ENCODE data around the gene CXorf38. TPM values are rescaled to one million over a fixed set of nuclear protein-coding genes. Genes with fewer than 3 reads are reported as not detected.

CXorf38 gene
- total RNA-seq, 4 donors from 2014 or later = 15.1 to 21.6 (median 15.3) TPM

DNA sequence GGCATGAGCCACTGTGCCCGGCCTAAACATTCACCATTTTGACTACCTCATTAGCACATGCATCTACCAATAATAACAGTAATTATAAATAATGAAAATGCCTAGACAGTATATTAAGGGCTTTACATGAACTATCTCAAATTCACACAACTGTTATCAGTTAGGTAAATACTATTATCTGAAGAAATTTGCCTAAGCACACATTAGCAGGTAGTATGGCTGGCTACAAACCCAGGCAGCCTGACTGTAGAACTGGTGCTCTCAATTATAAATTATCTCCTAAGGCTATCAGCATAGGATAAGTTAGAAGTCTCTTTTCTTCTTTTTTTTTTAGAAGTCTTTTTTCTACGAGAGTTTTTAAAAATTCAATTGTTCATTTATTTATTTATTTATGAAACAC, 14.1 kb upstream of the CXorf38 start:
- intact Hi-C loops (cut with DNase I; ENCODE audit: low total_unique reads) = no loop called here
- 90 to 96% methylated on average over 2 of the region's 2 CpGs for WGBS, 2 donors
- no peak overlapping the region for H3K4me3 ChIP-seq (ENCODE audit: low read depth, poor library complexity, severe bottlenecking)
- no peak for DNase-seq (ENCODE audit: low spot score in 2 of 2)
- TF ChIP-seq, protein P1, sequence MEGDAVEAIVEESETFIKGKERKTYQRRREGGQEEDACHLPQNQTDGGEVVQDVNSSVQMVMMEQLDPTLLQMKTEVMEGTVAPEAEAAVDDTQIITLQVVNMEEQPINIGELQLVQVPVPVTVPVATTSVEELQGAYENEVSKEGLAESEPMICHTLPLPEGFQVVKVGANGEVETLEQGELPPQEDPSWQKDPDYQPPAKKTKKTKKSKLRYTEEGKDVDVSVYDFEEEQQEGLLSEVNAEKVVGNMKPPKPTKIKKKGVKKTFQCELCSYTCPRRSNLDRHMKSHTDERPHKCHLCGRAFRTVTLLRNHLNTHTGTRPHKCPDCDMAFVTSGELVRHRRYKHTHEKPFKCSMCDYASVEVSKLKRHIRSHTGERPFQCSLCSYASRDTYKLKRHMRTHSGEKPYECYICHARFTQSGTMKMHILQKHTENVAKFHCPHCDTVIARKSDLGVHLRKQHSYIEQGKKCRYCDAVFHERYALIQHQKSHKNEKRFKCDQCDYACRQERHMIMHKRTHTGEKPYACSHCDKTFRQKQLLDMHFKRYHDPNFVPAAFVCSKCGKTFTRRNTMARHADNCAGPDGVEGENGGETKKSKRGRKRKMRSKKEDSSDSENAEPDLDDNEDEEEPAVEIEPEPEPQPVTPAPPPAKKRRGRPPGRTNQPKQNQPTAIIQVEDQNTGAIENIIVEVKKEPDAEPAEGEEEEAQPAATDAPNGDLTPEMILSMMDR (IDR thresholded peaks at IDR 0.05) = no peak
- no peak for TF ChIP-seq POLR2A (IDR thresholded peaks at IDR 0.05)

DNA sequence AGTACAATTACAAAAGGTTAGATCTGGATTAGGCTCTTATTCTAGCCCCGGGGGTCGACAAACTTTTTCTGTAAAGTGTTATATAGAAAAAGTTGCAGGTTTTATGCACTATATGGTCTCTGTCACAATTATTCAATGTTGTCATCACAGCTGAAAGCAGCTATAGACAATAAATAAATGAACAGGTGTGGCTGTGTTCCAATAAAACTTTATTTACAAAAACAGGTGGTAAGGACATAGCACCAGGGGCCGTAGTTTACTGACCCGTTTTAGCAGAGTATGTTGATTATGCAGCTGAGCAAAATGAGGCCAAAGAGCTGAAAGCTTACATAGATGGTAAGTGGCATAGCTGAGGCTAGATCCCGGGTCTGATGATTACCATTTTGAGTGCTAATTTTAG, 13.0 kb upstream of the CXorf38 start:
- TF ChIP-seq POLR2A (IDR thresholded peaks at IDR 0.05) = no peak
- TF ChIP-seq, protein P1 (IDR thresholded peaks at IDR 0.05) = no peak
- WGBS, 2 donors = 91 to 92% methylated on average over 5 of the region's 5 CpGs
- no peak for DNase-seq (ENCODE audit: low spot score in 2 of 2)
- intact Hi-C loops (cut with DNase I; ENCODE audit: low total_unique reads) = no loop called here
- no peak overlapping the region for H3K4me3 ChIP-seq (ENCODE audit: low read depth, poor library complexity, severe bottlenecking)

DNA sequence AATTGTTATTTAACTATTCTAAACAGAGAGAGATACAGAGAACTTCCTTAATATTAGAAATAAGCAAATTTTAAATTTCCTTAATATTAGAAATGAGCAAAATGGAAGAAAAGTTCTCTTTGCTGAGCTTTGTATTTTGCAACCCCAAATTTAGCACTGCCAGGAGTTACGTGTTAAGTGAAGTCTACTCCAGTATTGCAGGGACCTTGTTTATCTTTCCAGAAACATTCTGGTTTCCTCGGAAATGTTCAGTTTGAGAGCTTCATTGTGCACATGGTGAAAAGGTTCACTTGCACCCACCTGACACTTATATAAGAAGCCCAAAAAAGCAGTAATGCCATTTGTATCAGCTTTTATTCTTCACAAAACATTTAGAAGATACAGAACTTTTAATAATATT, 6.2 kb upstream of the CXorf38 start:
- TF ChIP-seq POLR2A (IDR thresholded peaks at IDR 0.05) = no peak
- TF ChIP-seq, protein P1 (IDR thresholded peaks at IDR 0.05) = no peak
- intact Hi-C loops (cut with DNase I; ENCODE audit: low total_unique reads) = loop anchor here (10.0 kb wide), 1 partner anchor 461 kb away; no protein-coding TSS in a partner anchor
- DNase-seq (ENCODE audit: low spot score in 2 of 2) = no peak
- no peak overlapping the region for H3K4me3 ChIP-seq (ENCODE audit: low read depth, poor library complexity, severe bottlenecking)
- 66 to 88% methylated on average over 2 of the region's 2 CpGs for WGBS, 2 donors

DNA sequence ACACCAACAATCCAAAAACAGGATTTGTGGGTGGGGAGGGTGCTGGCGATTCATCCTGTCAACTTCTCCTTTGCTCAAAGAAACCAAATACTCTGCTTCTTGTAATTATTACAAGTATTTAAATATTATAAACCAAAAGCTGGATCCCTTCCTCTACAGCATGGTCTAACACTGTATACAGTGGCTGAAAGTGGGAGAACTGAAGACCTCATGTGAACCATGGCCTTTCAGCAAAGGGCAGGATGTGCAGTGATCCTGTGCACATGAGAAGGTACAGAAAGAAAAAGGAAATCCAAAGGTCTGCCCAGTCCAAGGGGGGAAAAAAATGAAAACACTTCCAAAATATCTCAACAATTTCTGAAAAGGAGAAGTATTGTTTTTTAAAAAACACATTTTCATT, 5.3 kb upstream of the CXorf38 start:
- no peak overlapping the region for H3K4me3 ChIP-seq (ENCODE audit: low read depth, poor library complexity, severe bottlenecking)
- WGBS, 2 donors = 89 to 92% methylated on average over 1 of the region's 1 CpG
- intact Hi-C loops (cut with DNase I; ENCODE audit: low total_unique reads) = loop anchor here (10.0 kb wide), 1 partner anchor 462 kb away; no protein-coding TSS in a partner anchor
- no peak for DNase-seq (ENCODE audit: low spot score in 2 of 2)
- TF ChIP-seq, protein P1 (IDR thresholded peaks at IDR 0.05) = no peak
- TF ChIP-seq POLR2A (IDR thresholded peaks at IDR 0.05) = no peak

DNA sequence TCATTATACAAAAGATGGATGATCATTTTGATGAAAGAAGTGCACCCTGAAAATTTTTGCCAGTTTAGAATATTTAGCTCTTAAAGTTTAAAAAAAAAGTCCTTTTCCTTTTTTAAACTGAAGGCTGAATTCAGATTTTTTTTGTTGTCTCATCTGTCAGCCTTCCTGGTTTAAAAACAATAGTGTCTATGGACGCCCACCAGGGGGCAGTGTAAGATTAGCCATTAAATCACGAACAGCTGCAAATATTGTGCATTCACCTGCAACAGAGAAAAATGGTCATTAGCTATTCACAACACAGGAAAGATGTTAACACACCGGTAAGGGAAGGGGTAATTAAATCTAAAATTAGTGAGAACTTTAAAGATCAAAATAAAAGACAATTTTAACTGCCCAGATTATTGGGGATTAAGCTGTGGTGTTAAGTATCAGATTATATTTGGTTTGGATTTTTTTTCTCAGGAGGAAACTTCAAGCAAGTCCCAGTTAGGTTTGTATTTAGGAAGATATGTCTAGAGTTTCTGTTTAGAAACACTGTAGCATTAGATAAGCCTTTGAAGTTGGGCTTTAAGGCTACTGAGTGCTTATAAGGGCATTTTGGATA, 4.4 kb upstream of the CXorf38 start:
- peak; percentile 38 to 91 for DNase-seq (ENCODE audit: low spot score in 2 of 2)
- intact Hi-C loops (cut with DNase I; ENCODE audit: low total_unique reads) = loop anchor here (10.0 kb wide), 1 partner anchor 463 kb away; no protein-coding TSS in a partner anchor

More for the DNA sequence above, 4.4 kb upstream of the CXorf38 start:
- H3K4me3 ChIP-seq (ENCODE audit: low read depth, poor library complexity, severe bottlenecking) = no peak overlapping the region
- TF ChIP-seq POLR2A (IDR thresholded peaks at IDR 0.05) = no peak
- TF ChIP-seq, protein P1 (IDR thresholded peaks at IDR 0.05) = no peak
- WGBS, 2 donors = 0 to 1% methylated on average over 3 of the region's 3 CpGs

Data from lower leg skin (tissue), 4 donors.